GM12872 (cell line): ENCODE measurements around the gene NUP37.

Source experiments
- TF ChIP-seq, protein P1 (sequence below): IDR thresholded peaks from 3 replicates; pipeline ENCODE4 v1.5.1; 2011; ENCODE audit warnings: low read depth, mild to moderate bottlenecking, low read length, moderate library complexity; ENCODE audit not compliant: insufficient read depth

Gene NUP37

DNA sequence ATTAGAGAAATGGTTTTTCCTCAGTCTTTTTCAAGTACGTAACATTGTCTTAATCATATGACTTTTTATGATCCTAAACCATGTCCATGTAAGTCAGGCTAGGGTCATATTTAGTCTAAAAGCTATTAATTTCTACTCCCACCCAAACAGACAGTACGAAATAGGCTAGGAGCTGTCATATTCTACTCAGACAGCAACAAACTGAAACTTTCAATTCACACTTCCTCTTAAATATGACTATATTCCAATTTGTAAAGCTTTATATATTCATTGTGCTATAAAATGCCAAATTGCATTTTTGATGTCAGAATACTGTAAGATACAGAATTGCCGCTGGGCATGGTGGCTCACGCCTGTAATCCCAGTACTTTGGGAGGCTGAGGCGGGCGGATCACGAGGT lies 3.5 kb downstream of the NUP37 start:
- TF ChIP-seq, protein P1, sequence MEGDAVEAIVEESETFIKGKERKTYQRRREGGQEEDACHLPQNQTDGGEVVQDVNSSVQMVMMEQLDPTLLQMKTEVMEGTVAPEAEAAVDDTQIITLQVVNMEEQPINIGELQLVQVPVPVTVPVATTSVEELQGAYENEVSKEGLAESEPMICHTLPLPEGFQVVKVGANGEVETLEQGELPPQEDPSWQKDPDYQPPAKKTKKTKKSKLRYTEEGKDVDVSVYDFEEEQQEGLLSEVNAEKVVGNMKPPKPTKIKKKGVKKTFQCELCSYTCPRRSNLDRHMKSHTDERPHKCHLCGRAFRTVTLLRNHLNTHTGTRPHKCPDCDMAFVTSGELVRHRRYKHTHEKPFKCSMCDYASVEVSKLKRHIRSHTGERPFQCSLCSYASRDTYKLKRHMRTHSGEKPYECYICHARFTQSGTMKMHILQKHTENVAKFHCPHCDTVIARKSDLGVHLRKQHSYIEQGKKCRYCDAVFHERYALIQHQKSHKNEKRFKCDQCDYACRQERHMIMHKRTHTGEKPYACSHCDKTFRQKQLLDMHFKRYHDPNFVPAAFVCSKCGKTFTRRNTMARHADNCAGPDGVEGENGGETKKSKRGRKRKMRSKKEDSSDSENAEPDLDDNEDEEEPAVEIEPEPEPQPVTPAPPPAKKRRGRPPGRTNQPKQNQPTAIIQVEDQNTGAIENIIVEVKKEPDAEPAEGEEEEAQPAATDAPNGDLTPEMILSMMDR: no peak

DNA sequence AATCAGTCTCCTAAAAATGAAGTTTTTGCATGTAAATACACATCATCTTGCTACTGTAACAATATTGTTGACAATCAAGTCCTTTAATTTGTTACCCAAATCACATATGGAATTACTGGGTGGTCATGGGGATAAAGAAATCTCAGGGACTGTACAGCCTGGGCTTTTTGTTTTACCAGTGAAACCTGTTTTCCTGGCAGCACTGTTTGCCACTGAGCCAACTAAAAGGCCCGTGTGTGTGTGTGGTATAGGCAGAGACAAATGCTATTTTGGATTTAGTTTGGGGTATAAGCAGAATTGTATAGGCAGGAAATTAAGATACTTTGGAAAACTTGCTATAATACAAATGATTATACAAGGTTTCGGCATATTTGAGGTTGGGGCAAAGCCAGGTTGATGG lies 5.7 kb downstream of the NUP37 start:
- TF ChIP-seq, protein P1: no peak

DNA sequence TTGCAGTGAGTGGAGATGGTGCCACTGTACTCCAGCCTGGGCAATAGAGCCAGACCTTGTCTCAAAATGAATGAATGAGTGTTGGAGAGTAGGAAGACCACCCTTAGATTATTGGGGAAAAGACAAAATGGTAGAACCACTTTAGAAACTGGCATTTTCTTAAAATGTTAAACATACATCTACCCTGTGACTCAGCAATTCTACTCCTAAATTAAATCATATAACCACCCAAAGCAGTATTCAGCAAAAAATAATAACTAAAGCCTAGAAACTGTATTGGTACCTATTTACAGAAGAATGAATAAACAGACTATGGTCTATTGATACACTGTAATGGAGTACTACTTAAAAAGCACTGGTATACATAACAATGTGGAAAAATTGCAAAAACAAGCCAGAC lies 9.1 kb downstream of the NUP37 start:
- TF ChIP-seq, protein P1: no peak

DNA sequence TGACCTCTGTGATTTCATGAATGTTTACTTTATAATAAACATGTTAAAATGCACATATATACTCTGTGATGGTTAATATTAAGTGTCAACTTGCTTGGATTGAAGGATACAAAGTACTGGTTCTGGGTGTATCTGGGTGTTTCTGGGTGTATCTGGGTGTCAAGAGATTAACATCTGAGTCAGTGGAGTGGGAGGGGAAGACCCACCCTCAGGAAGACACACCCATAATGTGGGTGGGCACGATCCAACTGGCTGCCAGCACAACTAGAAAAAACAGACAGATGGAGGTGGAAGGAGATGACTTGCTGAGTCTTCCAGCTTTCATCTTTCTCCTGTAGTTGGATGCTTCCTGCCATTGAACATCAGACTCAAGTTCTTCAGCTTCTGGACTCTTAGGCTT lies 11.9 kb downstream of the NUP37 start:
- TF ChIP-seq, protein P1: no peak

DNA sequence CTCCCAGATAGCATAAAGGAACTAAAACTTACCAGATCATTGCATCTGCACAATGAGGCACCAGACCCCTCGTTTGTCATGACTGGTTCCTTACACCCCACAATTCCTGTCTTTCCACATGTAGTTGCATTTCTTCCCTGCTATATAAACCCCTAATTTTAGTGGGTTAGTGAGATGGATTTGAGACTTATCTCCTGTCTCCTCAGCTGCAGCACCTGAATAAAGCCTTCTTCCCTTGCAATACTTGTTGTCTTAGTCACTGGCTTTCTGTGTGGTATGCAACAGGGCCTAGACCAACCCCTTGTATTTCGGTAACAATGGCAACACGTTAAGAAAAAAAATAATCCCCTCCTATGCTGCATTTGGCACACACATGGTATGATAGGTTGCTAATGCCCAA lies 13.0 kb downstream of the NUP37 start:
- TF ChIP-seq, protein P1: no peak

DNA sequence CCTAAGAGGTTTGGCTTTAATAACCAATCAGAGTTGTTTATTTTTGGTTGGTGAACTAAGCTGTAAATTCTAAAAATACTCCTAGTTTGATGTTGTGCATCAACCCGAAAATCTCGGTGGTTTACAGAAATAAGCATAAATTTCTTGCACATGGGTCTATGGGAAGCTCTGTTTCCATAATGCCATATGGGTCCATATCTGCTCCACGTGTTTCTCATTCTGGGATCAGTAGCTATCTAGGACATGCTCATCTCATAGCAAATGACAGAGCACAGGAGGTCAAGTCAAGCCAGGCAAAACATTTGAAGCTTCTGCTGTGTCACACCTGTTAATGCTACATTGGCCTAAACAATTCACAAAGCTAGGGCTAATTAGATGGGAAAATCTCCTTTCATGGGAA lies 23.1 kb downstream of the NUP37 start:
- TF ChIP-seq, protein P1: no peak

DNA sequence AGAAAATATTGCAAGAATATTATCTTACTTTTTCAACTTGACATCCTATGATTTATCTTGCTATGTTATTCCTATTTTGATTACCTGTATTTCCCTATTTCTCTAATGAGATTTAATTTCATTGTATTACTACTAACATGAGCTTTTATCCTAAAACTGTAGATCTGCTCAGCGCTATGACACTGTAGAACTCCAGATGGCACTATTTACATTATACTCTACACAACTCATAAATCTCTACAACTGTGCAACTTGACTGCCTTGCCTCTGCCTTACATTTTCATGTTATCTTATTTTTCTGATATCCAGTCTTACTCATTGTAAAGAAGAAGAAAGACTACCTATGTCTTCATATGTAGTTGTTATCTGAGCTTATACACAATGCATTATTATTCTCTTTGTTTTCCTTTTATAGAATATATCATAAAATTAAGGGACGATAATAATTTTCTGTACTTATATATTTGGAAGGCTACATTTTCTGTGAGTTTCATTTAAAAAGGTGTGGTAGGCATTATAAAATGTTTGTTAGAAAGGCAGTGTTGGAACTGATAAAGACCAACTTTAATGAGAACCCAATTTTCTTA lies 24.1 kb downstream of the NUP37 start:
- TF ChIP-seq, protein P1: peak; percentile 37
